Smooth muscle cell (in vitro differentiated cells): ENCODE results near the gene TCERG1L. TPM values are rescaled to one million over a fixed set of nuclear protein-coding genes. Genes with fewer than 3 reads are reported as not detected.
"Not testable (repeated sequence)": the region's sequence is repeated elsewhere in the genome, so short reads cannot be mapped to it uniquely, and the experiment has no call there.

Experiments
- DNase-seq: peaks from one replicate; lab custom pipeline; 2025; ENCODE audit not compliant: unreplicated experiment; lab: John Stamatoyannopoulos, UW
- H2AFZ ChIP-seq: fragments of 200-600 bp; sonication (generic); 2 replicates; pipeline ENCODE4 v1.6.0; 2016; ENCODE audit warnings: antibody characterized with exemption, low read depth, mild to moderate bottlenecking
- H3F3A ChIP-seq: fragments of 200-600 bp; sonication (generic); 2 replicates; pipeline ENCODE4 v1.6.0; 2017; ENCODE audit warnings: antibody characterized with exemption, low read depth
- H3K27ac ChIP-seq: fragments of 200-600 bp; sonication (generic); 2 replicates; pipeline ENCODE4 v1.5.1; 2016; ENCODE audit warnings: low read depth, mild to moderate bottlenecking
- H3K27me3 ChIP-seq: fragments of 200-600 bp; sonication (generic); 2 replicates; pipeline ENCODE4 v1.6.1; 2016; ENCODE audit warnings: low read depth, mild to moderate bottlenecking
- H3K36me3 ChIP-seq: fragments of 200-600 bp; sonication (generic); 2 replicates; pipeline ENCODE4 v1.5.1; 2016; ENCODE audit warnings: low read depth
- H3K4me1 ChIP-seq: fragments of 200-600 bp; sonication (generic); 2 replicates; pipeline ENCODE4 v1.5.1; 2016; ENCODE audit warnings: low read depth
- H3K4me2 ChIP-seq: fragments of 200-600 bp; sonication (generic); 2 replicates; pipeline ENCODE4 v1.6.0; 2016; ENCODE audit warnings: mild to moderate bottlenecking
- H3K4me3 ChIP-seq: fragments of 200-600 bp; sonication (generic); 2 replicates; pipeline ENCODE4 v1.5.1; 2016; ENCODE audit warnings: mild to moderate bottlenecking
- H3K79me2 ChIP-seq: fragments of 200-600 bp; sonication (generic); 2 replicates; pipeline ENCODE4 v1.6.0; 2016; ENCODE audit warnings: low read depth, mild to moderate bottlenecking
- H3K9ac ChIP-seq: fragments of 200-600 bp; sonication (generic); 2 replicates; pipeline ENCODE4 v1.6.0; 2016; ENCODE audit warnings: low read depth
- H3K9me3 ChIP-seq: fragments of 200-600 bp; sonication (generic); replicated peaks from 2 replicates; pipeline ENCODE4 v1.5.1; 2016; ENCODE audit warnings: low read depth
- H4K20me1 ChIP-seq: fragments of 200-600 bp; sonication (generic); 2 replicates; pipeline ENCODE4 v1.6.0; 2016; ENCODE audit warnings: low read depth
- CTCF ChIP-seq: fragments of 200-600 bp; sonication (generic); IDR thresholded peaks from 2 replicates; pipeline ENCODE4 v1.5.1; 2017; ENCODE audit warnings: borderline replicate concordance, mild to moderate bottlenecking, antibody characterized with exemption; ENCODE audit not compliant: insufficient read depth, poor library complexity, severe bottlenecking
- WGBS: methylation state at CpG from one replicate; pipeline ENCODE4 v1.1.7; 2016; ENCODE audit warnings: low lambda C conversion rate; 5-methylcytosine and 5-hydroxymethylcytosine counted together
- polyA plus RNA-seq: library from polyadenylated mRNA; unstranded; fragments of >200 nt; fragmentation: Nextera tagmentation; extraction: Ambion mirVana; gene quantifications from 2 replicates; pipeline ENCODE4 v1.2.1, GENCODE V29; 2016
- total RNA-seq: library from RNA; depleted of rRNA; stranded (reverse); fragments of >200 nt; gene quantifications from 2 replicates; pipeline ENCODE4 v1.2.3, GENCODE V29; 2014

Gene TCERG1L
- total and polyA plus RNA-seq, 2 experiments from 2014 or later, result not detected

GRCh38 chr10:131239926-131240325 is 71.6 kb downstream of the TCERG1L start:
- Histone ChIP-seq H3K4me2 (no peak overlapping the region), H3K27me3 (peaks cover 3% of the 10 kb centered on the region), H3K4me3 (no peak overlapping the region), H3K27ac (no peak overlapping the region), H4K20me1 (no peaks in the 10 kb centered on the region), H3K4me1 (no peaks in the 10 kb centered on the region), H3K79me2 (no peaks in the 10 kb centered on the region), H3K9me3 (no peaks in the 10 kb centered on the region), H2AFZ (no peak overlapping the region), H3F3A (no peaks in the 10 kb centered on the region), H3K36me3 (no peaks in the 10 kb centered on the region), H3K9ac (no peak overlapping the region)
- TF ChIP-seq CTCF, result no peak
- WGBS, result 93% methylated on average over 7 of the region's 7 CpGs
- DNase-seq, result no peak

- Histone ChIP-seq H4K20me1 (no peaks in the 10 kb centered on the region), H3K79me2 (no peaks in the 10 kb centered on the region), H3F3A (no peaks in the 10 kb centered on the region), H3K4me3 (no peak overlapping the region), H3K4me2 (no peak overlapping the region), H3K27me3 (peaks cover 3% of the 10 kb centered on the region), H3K9ac (no peak overlapping the region), H3K27ac (no peak overlapping the region), H2AFZ (no peak overlapping the region), H3K9me3 (no peaks in the 10 kb centered on the region), H3K36me3 (no peaks in the 10 kb centered on the region), H3K4me1 (no peaks in the 10 kb centered on the region)
- WGBS, result 86% methylated on average over 13 of the region's 13 CpGs
- DNase-seq, result no peak
- TF ChIP-seq CTCF, result no peak
Observed at GRCh38 chr10:131239450-131239849, 72.1 kb downstream of the TCERG1L start.

- no peak for TF ChIP-seq CTCF
- no peak for DNase-seq
- H3K36me3 ChIP-seq, result no peaks in the 10 kb centered on the region
- no peaks in the 10 kb centered on the region for H3K9me3 ChIP-seq
- H3K4me2 ChIP-seq, result no peak overlapping the region
- no peaks in the 10 kb centered on the region for H3K4me1 ChIP-seq
- H3K27ac ChIP-seq, result no peak overlapping the region
- no peak overlapping the region for H3K4me3 ChIP-seq
- no peaks in the 10 kb centered on the region for H3F3A ChIP-seq
- H3K27me3 ChIP-seq, result peaks cover 3% of the 10 kb centered on the region
- H3K79me2 ChIP-seq, result no peaks in the 10 kb centered on the region
- no peaks in the 10 kb centered on the region for H4K20me1 ChIP-seq
- WGBS, result 89% methylated on average over 13 of the region's 13 CpGs
- H3K9ac ChIP-seq, result no peak overlapping the region
- H2AFZ ChIP-seq, result no peak overlapping the region
Observed at GRCh38 chr10:131238669-131239280, 72.7 kb downstream of the TCERG1L start.

- 90% methylated on average over 20 of the region's 20 CpGs for WGBS
- H3K4me2 ChIP-seq, result no peak overlapping the region
- no peak for TF ChIP-seq CTCF
- H3F3A ChIP-seq, result no peaks in the 10 kb centered on the region
- no peak overlapping the region for H3K27ac ChIP-seq
- no peaks in the 10 kb centered on the region for H3K79me2 ChIP-seq
- no peak overlapping the region for H3K4me3 ChIP-seq
- no peak overlapping the region for H3K9ac ChIP-seq
- DNase-seq, result no peak
- H2AFZ ChIP-seq, result no peak overlapping the region
- peaks cover 3% of the 10 kb centered on the region for H3K27me3 ChIP-seq
- H4K20me1 ChIP-seq, result no peaks in the 10 kb centered on the region
- H3K36me3 ChIP-seq, result no peaks in the 10 kb centered on the region
- no peaks in the 10 kb centered on the region for H3K9me3 ChIP-seq
- no peaks in the 10 kb centered on the region for H3K4me1 ChIP-seq
Observed at GRCh38 chr10:131237991-131238651, 73.4 kb downstream of the TCERG1L start.

GRCh38 chr10:131234606-131235005 is 76.9 kb downstream of the TCERG1L start:
- not testable (repeated sequence) for H3K4me1 ChIP-seq, H3K36me3 ChIP-seq, H3K4me3 ChIP-seq, H4K20me1 ChIP-seq, H3F3A ChIP-seq, H3K9ac ChIP-seq, DNase-seq, H3K9me3 ChIP-seq, H3K27ac ChIP-seq, H3K4me2 ChIP-seq, H3K27me3 ChIP-seq, H3K79me2 ChIP-seq, H2AFZ ChIP-seq
- 89% methylated on average over 13 of the region's 13 CpGs for WGBS
